ENCODE results near the gene GPR161.

GRCh38 chr1:168141871-168142385 is 5.2 kb upstream of the GPR161 start:
- TF ChIP-seq POLR2A (IDR thresholded peaks at IDR 0.05; ENCODE audit: low read length): no peak
- TF ChIP-seq GATA1 (IDR thresholded peaks at IDR 0.05; ENCODE audit: low read depth, low read length): no peak
